GM12875 (cell line): ENCODE results near the gene KLHL25.

Experiments used
- H3K4me3 ChIP-seq: one replicate; pipeline ENCODE4 v1.5.1; 2011; ENCODE audit warnings: low read depth, low read length, control low read depth
- TF ChIP-seq, protein P1 (sequence below): IDR thresholded peaks from 2 replicates; pipeline ENCODE4 v1.5.1; 2011; ENCODE audit warnings: low read depth, mild to moderate bottlenecking, control low read depth, inconsistent platforms, low read length, moderate library complexity, borderline replicate concordance; ENCODE audit not compliant: insufficient read depth

Gene KLHL25

GRCh38 chr15:85751291-85752123 is 43.2 kb downstream of the KLHL25 start:
- TF ChIP-seq, protein P1, sequence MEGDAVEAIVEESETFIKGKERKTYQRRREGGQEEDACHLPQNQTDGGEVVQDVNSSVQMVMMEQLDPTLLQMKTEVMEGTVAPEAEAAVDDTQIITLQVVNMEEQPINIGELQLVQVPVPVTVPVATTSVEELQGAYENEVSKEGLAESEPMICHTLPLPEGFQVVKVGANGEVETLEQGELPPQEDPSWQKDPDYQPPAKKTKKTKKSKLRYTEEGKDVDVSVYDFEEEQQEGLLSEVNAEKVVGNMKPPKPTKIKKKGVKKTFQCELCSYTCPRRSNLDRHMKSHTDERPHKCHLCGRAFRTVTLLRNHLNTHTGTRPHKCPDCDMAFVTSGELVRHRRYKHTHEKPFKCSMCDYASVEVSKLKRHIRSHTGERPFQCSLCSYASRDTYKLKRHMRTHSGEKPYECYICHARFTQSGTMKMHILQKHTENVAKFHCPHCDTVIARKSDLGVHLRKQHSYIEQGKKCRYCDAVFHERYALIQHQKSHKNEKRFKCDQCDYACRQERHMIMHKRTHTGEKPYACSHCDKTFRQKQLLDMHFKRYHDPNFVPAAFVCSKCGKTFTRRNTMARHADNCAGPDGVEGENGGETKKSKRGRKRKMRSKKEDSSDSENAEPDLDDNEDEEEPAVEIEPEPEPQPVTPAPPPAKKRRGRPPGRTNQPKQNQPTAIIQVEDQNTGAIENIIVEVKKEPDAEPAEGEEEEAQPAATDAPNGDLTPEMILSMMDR, result no peak

GRCh38 chr15:85750319-85751290 is 44.1 kb downstream of the KLHL25 start:
- H3K4me3 ChIP-seq, result no peak overlapping the region
- TF ChIP-seq, protein P1, result no peak

More at GRCh38 chr15:85751291-85752123, 43.2 kb downstream of the KLHL25 start:
- H3K4me3 ChIP-seq, result no peak overlapping the region

- TF ChIP-seq, protein P1, result no peak
- H3K4me3 ChIP-seq, result no peak overlapping the region
Observed at GRCh38 chr15:85749261-85750151, 45.2 kb downstream of the KLHL25 start.

GRCh38 chr15:85748729-85749128 is 46.0 kb downstream of the KLHL25 start:
- TF ChIP-seq, protein P1, result no peak
- H3K4me3 ChIP-seq, result no peak overlapping the region

DNA sequence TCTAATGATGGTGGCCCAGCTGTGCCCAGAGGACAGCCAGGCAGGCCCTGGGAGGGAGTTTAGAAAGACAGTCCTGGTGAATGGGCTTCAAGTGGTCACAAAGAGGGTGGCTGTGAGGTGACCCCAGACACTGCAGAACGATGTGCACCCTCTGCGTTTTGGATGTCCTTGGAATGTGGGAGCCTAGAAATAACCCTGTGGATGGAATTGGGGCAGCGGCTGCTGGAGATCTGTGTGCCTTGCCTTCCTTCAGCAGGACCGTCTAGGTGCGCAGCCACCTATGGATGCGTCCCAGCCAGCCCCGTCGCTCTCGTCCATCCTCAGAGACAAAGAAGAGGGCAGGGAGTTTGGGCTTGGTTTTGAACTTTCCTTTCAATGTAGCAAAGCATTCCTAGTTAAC is 46.5 kb downstream of the KLHL25 start:
- no peak overlapping the region for H3K4me3 ChIP-seq
- TF ChIP-seq, protein P1, result no peak

DNA sequence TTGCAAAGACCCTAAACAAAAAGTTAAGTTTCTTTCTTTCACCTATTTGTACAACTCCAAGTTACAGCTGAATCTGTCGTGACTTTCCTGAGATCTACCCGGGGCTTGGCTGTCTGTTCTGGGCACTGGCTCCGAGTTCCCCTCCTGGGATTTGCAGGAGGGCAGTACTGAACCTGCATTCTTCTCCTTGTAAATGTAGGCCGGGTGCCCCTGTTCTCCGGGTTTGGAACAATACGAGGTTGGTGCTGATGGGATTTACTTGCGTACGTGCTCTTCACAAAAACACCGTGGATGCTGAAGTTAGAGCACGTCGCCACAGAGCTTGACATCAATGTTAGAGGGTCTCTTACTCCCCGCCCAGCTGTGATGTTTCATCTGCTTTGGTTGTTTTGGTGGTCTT is 48.1 kb downstream of the KLHL25 start:
- no peak overlapping the region for H3K4me3 ChIP-seq
- TF ChIP-seq, protein P1, result no peak
